Measurements from ENCODE around the gene FBXL14.

The FBXL14 gene

DNA sequence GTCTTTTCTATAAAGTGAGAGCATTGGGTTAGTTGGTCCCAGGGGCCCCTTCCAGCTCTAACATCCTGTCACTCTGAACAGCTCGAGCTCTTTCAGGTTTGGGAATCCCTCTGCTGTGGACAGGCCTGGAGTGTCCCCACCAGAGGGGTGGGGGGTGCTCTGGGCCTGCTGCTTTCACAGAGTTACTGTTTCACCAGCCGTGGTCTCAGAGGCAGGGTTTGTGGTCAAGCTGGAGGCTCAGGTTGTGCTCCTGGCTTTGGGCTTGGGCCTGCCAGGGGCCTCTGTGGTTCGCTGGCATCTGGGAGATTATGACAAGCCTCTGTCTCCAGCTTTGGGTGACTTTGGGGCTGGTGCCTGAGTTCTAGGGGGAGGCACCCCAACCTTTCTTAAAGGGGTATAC lies 59.6 kb downstream of the FBXL14 start:
- H3K4me3 ChIP-seq (ENCODE audit: low read depth, low read length): no peak overlapping the region
- no peak for DNase-seq (ENCODE audit: low read depth)
- TF ChIP-seq, protein P1, sequence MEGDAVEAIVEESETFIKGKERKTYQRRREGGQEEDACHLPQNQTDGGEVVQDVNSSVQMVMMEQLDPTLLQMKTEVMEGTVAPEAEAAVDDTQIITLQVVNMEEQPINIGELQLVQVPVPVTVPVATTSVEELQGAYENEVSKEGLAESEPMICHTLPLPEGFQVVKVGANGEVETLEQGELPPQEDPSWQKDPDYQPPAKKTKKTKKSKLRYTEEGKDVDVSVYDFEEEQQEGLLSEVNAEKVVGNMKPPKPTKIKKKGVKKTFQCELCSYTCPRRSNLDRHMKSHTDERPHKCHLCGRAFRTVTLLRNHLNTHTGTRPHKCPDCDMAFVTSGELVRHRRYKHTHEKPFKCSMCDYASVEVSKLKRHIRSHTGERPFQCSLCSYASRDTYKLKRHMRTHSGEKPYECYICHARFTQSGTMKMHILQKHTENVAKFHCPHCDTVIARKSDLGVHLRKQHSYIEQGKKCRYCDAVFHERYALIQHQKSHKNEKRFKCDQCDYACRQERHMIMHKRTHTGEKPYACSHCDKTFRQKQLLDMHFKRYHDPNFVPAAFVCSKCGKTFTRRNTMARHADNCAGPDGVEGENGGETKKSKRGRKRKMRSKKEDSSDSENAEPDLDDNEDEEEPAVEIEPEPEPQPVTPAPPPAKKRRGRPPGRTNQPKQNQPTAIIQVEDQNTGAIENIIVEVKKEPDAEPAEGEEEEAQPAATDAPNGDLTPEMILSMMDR (IDR thresholded peaks at IDR 0.05; ENCODE audit: control insufficient read depth, extremely low read depth, insufficient read depth): no peak

DNA sequence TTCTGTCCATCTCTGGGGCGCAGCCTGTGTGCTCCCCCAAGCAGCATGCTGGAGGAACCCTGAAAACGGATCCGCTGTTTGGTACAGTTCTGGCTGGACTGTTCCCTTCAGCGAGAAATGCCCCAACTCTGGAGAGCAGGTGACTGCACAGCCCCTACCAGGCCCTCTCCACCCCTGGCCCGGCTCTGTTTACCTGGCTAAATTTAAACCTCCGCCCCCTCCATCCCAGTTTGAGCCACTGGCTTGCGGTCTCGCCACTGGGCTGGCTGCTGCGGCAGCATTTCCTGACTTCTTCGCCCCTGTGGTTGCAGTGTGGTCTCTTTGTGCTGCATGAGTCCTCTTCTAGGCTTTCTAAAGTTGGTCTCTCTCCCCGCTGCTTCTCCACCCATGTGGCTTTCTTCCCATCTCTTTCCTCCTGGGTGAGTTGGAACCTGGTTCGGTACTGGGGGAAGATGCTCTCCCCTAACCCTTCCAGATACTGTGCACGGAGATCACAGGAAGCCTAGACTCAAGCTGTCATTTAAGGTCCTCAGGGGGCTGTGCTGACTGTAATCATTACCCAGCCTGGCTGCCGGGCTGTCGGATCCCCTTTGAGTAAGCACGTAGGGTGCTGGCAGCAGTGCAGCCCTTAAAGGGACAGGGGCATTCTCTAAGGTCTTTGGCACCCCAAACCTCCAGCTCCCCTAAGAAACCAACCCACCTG lies 60.6 kb downstream of the FBXL14 start:
- TF ChIP-seq, protein P1 (IDR thresholded peaks at IDR 0.05; ENCODE audit: control insufficient read depth, extremely low read depth, insufficient read depth): no peak
- H3K4me3 ChIP-seq (ENCODE audit: low read depth, low read length): no peak overlapping the region
- DNase-seq (ENCODE audit: low read depth): no peak

DNA sequence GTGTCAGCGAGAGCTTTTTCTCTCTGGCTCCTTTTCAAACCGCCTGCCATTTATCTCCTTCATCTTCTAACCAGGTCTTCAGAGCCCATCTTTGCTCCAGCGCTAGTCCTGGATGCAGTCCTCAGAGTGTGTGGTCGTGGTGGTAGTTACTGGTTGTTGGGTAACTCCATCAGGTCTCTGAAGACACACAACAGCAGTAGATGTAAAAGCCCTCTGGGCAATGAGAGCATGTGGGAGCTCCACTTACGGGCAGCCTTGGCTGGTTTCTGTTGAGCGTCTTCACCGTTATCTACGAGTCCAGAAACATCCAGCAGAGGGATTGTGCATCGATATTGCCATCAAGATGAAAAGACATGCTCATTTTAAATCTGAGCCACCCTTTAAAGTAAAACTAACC lies 61.2 kb downstream of the FBXL14 start:
- TF ChIP-seq, protein P1 (IDR thresholded peaks at IDR 0.05; ENCODE audit: control insufficient read depth, extremely low read depth, insufficient read depth): no peak
- DNase-seq (ENCODE audit: low read depth): no peak
- H3K4me3 ChIP-seq (ENCODE audit: low read depth, low read length): no peak overlapping the region

DNA sequence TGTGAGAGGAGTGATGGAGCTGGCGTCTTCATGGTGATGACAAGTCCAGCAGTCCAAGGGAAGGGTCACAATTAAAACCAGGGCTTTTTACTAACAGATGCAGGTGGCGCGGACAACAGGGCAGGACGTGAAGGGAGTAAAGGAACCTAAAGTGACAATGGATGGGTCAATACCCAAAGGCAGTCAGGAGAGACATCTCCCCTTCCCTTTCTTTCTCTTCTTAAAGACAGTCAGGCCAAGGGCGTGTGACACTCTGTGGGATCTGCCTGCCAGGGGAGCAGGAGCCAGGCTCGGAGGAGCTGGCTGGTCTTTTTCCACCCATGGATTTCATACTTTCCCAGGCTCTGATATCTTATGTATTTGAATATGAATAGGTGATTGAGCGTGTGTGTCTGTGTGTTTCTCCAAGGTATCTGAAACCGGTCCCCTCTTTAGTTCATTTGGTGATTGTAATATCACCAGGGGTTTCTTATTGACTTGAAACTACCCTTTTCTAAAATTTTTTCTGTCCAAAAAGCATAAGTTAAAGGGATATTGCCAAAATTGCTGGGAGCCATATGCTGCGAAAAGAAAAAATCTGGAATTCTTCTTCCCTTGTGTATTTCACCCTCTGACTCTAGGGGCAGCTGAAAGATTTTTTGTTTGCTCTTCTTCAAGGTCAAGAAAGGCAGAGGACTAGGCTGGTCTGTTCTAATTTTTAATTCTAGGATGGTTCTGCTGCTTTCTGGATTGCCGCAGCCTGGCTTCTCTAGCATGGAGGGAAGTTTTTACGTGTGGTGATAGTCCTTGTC lies 61.8 kb downstream of the FBXL14 start:
- DNase-seq (ENCODE audit: low read depth): no peak
- no peak overlapping the region for H3K4me3 ChIP-seq (ENCODE audit: low read depth, low read length)
- TF ChIP-seq, protein P1 (IDR thresholded peaks at IDR 0.05; ENCODE audit: control insufficient read depth, extremely low read depth, insufficient read depth): no peak

DNA sequence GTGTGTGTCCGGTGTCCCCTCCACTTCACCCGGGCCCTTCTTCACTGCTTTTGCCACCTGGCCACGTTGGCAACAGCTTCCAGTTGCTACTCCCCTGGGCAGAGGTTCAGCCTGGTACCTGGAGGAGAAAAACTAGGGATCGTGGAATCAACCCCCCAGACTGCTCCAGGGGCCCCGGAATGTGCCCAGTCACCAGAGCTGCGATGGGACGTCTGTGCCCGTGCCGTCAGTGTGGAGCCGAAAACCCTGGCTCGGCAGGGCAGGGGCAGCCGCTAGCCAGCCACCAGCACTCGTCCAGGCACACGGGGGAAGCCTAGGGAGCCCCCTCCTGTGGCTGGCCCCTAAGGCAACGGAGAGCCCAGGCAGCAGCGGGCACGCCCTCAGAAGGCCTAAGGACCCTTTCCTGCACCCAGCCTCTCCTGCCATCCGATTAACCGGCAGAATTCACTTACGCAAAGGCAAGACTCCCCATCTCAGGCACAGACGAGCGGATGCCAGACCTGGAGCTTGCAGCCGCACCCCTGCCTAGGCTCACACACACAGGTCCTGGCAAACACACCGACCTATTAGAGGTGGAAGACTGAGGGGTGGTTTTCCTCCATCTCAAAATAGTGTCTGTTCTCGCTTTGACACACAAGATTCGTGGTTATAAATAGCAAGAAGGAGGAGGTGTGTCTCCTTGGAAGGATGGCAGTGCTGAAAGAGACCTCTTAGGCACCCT lies 62.6 kb downstream of the FBXL14 start:
- no peak for DNase-seq (ENCODE audit: low read depth)
- H3K4me3 ChIP-seq (ENCODE audit: low read depth, low read length): no peak overlapping the region
- TF ChIP-seq, protein P1 (IDR thresholded peaks at IDR 0.05; ENCODE audit: control insufficient read depth, extremely low read depth, insufficient read depth): no peak

DNA sequence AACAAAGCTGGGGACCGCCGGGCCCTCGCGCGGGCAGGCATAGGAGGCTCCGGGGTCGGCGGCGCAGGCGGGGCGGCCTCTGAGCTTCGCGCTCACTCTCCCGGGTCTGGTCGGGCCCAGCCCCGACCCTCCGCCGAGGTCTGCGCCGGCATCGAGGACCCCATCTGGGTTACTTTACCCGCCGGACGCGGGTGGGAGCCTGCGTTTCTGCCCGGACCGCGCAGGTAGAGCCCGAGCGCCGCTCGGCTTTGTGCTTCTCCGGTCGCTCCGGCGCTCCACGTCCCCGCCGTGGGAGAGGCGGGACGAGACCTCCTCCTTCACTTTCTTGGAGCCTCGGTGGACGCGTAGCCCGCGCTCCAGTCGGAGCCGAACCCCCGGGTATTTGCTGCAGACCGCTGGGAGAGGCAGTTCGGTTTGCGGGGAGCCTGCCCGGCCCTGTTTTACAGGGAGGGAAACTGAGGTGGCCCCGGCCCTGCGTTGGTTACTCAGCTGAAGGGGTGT lies 63.2 kb downstream of the FBXL14 start:
- TF ChIP-seq, protein P1 (IDR thresholded peaks at IDR 0.05; ENCODE audit: control insufficient read depth, extremely low read depth, insufficient read depth): no peak
- no peak overlapping the region for H3K4me3 ChIP-seq (ENCODE audit: low read depth, low read length)
- DNase-seq (ENCODE audit: low read depth): no peak
